Activated naive CD8-positive, alpha-beta T cell treated with anti-CD3 and anti-CD28 coated beads, Interleukin-2, amount 50 U/mL, for 24 hours (primary cell): ENCODE data around the gene DCC.

ENCODE experiments used
- ATAC-seq: fragments of 150-1000 bp; cut with Tn5 transposase; one replicate; pipeline ENCODE4 v1.10.0; 2021
- DNase-seq: peaks from one replicate; pipeline ENCODE4 v3.0.0; 2021
- H3K27ac Mint-ChIP-seq: one replicate; pipeline ENCODE4 v1.8.0; 2021; ENCODE audit warnings: mild to moderate bottlenecking, mixed read lengths
- H3K27me3 Mint-ChIP-seq: one replicate; pipeline ENCODE4 v1.8.0; 2021; ENCODE audit warnings: mixed read lengths
- H3K36me3 Mint-ChIP-seq: one replicate; pipeline ENCODE4 v1.8.0; 2021; ENCODE audit warnings: low read depth, mixed read lengths
- H3K4me1 Mint-ChIP-seq: one replicate; pipeline ENCODE4 v1.8.0; 2021; ENCODE audit warnings: mixed read lengths
- H3K4me3 Mint-ChIP-seq: one replicate; pipeline ENCODE4 v1.8.0; 2021; ENCODE audit warnings: mild to moderate bottlenecking, moderate library complexity, mixed read lengths
- H3K9me3 Mint-ChIP-seq: one replicate; pipeline ENCODE4 v1.8.0; 2021; ENCODE audit warnings: mixed read lengths

DCC gene

DNA sequence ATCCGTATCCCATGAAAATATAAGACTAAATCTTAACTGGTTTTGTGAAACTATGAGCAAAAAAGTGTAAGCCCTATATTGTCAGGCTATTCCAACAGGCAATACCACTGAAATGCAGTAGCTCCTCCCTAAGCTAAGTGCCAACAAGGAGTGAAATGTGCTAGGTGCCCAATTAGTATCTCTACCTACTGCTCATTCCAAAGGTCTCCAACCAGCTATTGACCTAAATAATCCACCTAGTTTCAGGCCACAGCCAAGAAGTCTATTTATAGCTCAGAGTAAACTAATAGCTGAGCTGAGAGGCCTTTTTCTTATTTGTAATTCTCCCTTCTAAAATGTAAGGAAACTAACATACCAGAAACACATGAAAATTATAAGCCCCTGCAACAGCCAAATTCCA lies 482.2 kb downstream of the DCC start:
- no peaks in the 10 kb centered on the region for H3K27me3 Mint-ChIP-seq
- ATAC-seq (no peak), DNase-seq (no peak)
- H3K4me1 Mint-ChIP-seq: no peaks in the 10 kb centered on the region
- H3K36me3 Mint-ChIP-seq: no peaks in the 10 kb centered on the region
- H3K9me3 Mint-ChIP-seq: peaks cover 19% of the 10 kb centered on the region
- H3K4me3 Mint-ChIP-seq: no peak overlapping the region
- no peak overlapping the region for H3K27ac Mint-ChIP-seq

DNA sequence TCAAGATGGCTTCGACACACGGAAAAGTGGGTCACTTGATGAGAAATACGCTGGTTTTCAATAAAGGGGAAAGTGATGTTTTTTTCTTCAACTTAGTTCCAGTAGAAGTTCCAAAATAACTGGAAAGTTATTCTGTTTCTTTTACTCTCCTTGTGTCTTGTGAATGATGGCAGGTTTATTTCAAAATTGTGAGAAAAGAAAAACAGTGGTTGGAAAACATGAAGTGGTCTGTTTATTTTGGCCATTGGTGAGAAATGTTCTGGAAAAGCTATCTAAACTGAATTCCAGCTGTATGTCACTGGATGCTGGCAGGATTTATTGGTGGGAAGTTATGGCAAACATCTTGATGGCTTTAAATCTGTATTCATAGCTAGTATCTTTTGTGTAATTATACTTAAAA lies 484.1 kb downstream of the DCC start:
- Mint-ChIP-seq H3K4me1 (no peaks in the 10 kb centered on the region), H3K36me3 (no peaks in the 10 kb centered on the region), H3K27me3 (no peaks in the 10 kb centered on the region), H3K4me3 (no peak overlapping the region), H3K9me3 (peaks cover 19% of the 10 kb centered on the region), H3K27ac (no peak overlapping the region)
- ATAC-seq (no peak), DNase-seq (no peak)

DNA sequence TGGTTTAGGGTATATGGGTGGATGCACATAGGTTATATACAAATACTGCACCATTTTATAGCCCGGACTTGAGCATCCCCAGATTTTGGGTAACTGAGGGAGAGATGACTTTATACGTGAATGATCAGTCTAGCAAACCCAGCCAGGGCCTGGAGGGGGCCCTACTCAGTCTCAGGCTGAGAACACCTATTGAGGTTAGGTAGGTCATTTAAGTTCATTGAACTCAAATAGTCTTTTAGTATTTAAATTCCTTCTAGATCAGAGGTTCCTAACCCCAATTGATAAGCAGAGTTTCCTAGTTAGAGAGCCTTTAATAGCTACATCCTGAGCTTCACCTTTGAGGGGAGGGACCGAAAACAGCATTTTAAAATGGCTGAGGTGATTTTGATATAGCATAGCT lies 487.0 kb downstream of the DCC start:
- peaks cover 19% of the 10 kb centered on the region for H3K9me3 Mint-ChIP-seq
- no peak overlapping the region for H3K27ac Mint-ChIP-seq
- H3K4me3 Mint-ChIP-seq: no peak overlapping the region
- H3K27me3 Mint-ChIP-seq: no peaks in the 10 kb centered on the region
- ATAC-seq (no peak), DNase-seq (no peak)
- no peaks in the 10 kb centered on the region for H3K4me1 Mint-ChIP-seq
- no peaks in the 10 kb centered on the region for H3K36me3 Mint-ChIP-seq

DNA sequence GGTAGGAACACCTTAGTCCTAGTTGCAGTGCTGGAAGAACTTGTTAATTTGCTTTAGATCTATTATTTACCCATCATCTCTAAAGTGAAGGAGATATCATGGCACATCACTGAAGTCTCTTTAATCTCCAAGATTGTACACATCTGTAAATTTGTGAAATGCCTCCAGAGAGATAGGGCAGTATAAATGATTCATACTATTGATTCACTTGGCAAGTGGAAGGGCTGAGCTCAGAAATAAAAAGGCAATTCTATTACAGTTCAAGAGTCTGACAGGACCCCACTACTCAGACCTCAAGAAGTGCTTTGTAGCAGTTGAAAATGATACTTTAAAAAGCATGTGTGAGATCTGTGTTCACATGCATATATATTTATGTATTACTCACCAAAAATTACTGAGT lies 489.3 kb downstream of the DCC start:
- no peak overlapping the region for H3K27ac Mint-ChIP-seq
- ATAC-seq (no peak), DNase-seq (no peak)
- no peaks in the 10 kb centered on the region for H3K27me3 Mint-ChIP-seq
- no peak overlapping the region for H3K4me3 Mint-ChIP-seq
- H3K36me3 Mint-ChIP-seq: no peaks in the 10 kb centered on the region
- peaks cover 4% of the 10 kb centered on the region for H3K9me3 Mint-ChIP-seq
- H3K4me1 Mint-ChIP-seq: no peaks in the 10 kb centered on the region

DNA sequence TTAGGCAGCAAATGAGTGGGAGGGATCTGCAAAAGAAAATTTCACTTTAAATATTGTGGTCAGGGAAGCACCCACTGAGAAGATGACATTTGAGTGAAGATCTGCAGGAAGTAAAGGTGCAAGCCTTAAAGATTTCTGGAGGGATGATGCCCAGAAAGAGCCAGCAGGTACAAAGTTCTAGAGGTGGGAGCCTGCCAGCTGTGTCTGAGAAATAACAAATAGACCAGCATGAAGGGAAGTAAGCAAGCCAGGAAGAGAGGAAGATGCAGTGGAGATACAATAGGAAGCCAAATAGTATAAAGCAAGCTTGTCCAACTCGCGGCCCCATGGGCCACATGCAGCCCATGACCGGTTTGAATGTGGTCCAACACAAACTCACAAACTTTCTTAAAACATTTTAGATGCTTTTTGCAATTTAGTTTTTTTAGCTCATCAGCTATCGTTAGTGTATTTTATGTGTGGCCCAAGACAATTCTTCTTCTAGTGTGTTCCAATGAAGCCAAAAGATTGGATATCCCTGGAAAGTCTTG lies 489.9 kb downstream of the DCC start:
- Mint-ChIP-seq H3K27ac (no peak overlapping the region), H3K9me3 (peaks cover 4% of the 10 kb centered on the region), H3K36me3 (no peaks in the 10 kb centered on the region), H3K4me1 (no peaks in the 10 kb centered on the region), H3K27me3 (no peaks in the 10 kb centered on the region), H3K4me3 (no peak overlapping the region)
- DNase-seq: no peak
- no peak for ATAC-seq

DNA sequence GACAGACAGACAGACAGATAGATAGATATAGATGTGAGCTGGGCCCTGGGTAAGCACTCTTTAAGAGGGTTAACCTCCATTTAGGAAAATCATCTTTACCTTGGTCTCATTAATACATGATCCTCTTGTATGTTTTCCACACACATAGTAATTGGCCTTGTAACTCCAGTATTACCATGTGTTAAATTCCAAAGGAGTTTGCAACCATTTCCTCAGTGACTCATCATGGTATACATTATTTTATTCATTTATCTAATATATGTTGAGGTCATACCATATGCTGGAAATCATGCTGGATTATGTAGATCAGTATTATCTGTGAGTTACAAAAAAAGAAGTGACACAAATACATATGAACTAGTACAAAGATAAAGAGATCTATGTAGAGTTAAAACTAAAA lies 504.3 kb downstream of the DCC start:
- Mint-ChIP-seq H3K9me3 (peaks cover 11% of the 10 kb centered on the region), H3K27ac (no peak overlapping the region), H3K4me3 (no peak overlapping the region), H3K27me3 (no peaks in the 10 kb centered on the region), H3K4me1 (no peaks in the 10 kb centered on the region), H3K36me3 (no peaks in the 10 kb centered on the region)
- DNase-seq (no peak), ATAC-seq (no peak)

DNA sequence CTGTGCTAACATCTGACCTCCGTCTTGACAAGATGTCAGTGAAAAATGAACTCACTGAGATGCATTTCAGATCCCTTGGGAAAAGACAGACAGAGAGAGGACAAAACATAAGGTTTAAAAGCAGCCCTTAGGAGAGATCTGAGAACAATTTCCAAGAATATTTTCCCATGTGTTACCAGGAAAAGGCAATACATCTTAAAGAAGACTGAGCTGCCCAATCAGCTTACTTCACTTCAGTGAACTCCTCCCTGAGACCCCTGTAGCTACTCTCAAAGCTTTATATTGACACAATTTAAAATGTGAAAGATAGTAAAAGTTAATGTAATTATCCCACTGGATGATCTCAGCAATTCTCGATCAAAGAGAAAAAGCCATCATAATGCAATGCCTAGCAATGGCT lies 505.0 kb downstream of the DCC start:
- Mint-ChIP-seq H3K4me1 (no peaks in the 10 kb centered on the region), H3K27me3 (no peaks in the 10 kb centered on the region), H3K27ac (no peak overlapping the region), H3K4me3 (no peak overlapping the region), H3K36me3 (no peaks in the 10 kb centered on the region), H3K9me3 (peaks cover 11% of the 10 kb centered on the region)
- ATAC-seq: no peak
- no peak for DNase-seq

DNA sequence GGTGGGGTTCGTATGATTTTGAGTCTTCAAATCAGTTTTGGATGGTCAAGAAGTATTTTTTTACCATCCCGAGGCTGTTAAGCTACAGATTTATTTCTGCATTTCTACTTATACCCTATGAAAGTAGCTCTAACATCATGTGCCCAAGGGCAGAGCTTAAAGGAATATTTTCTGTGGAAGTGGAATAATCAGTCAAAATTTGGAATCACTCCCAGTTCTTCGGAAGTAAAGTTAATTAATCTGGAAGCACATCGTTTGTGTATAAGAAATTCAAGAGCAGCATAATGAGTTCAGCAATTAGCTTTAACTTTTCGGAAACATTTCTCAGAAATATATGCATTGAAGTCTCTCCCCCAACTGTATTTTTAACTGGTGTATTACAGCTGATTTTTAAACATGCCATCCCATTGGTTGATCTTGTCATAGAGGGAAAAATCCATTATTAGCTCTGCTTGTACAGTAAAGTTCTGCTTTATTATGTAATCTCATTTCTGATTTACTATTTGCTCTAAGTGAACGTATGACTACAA lies 510.1 kb downstream of the DCC start:
- Mint-ChIP-seq H3K27me3 (no peaks in the 10 kb centered on the region), H3K36me3 (no peaks in the 10 kb centered on the region), H3K4me3 (no peak overlapping the region), H3K4me1 (no peaks in the 10 kb centered on the region), H3K27ac (no peak overlapping the region), H3K9me3 (peaks cover 7% of the 10 kb centered on the region)
- no peak for DNase-seq
- no peak for ATAC-seq

DNA sequence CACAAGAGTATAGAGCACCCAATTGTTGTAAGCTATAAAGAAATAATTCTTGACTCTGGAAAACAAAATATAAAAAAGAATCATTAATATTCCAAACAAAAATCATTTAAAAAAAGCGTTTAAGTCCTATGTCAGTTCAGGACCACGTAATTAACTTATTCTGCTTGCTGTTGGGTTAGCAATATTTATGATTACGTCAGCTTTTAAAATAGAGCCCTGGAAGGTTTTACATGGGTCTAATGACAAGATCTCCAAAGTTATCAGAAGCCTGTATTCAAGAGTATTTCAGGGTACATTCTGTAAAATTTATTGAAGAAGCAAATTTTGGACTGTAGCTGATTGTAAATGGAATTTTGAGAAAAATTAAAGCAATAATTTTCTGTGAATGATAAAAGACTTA lies 521.6 kb downstream of the DCC start:
- DNase-seq (no peak), ATAC-seq (no peak)
- no peak overlapping the region for H3K4me3 Mint-ChIP-seq
- no peaks in the 10 kb centered on the region for H3K36me3 Mint-ChIP-seq
- H3K27me3 Mint-ChIP-seq: no peaks in the 10 kb centered on the region
- H3K27ac Mint-ChIP-seq: no peak overlapping the region
- peaks cover 8% of the 10 kb centered on the region for H3K9me3 Mint-ChIP-seq
- H3K4me1 Mint-ChIP-seq: no peaks in the 10 kb centered on the region

DNA sequence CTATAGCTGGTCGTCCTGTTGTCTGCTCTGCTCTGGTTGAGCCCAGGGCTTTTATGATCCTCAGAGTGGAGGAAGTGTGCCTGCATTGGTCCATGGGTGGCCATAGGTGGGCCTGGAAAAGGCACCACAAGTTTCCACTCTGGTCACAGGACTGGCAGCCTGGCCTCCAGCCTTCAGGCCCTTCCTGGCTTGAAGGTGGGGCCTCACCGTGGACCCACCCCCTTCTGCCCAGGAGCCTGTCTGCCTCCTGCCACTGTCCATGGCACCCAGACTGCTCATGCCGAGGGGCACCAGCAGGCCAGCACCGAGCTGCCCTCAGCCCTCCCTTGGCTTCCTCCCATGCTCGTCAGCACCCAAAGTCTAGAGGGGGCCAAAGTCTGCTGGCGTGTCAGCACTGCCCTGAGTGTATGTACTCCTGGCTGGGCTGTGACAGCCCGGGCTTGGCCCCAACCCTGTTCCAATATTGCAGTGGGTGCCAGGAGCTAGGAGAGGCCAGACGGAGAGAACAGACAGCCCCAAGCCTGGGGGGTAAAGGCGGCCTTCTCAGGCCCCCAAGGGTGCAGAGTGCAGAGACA lies 529.4 kb downstream of the DCC start:
- Mint-ChIP-seq H3K4me3 (no peak overlapping the region), H3K9me3 (peaks cover 5% of the 10 kb centered on the region), H3K36me3 (no peaks in the 10 kb centered on the region), H3K4me1 (no peaks in the 10 kb centered on the region), H3K27me3 (no peaks in the 10 kb centered on the region), H3K27ac (no peak overlapping the region)
- ATAC-seq (no peak), DNase-seq (no peak)

DNA sequence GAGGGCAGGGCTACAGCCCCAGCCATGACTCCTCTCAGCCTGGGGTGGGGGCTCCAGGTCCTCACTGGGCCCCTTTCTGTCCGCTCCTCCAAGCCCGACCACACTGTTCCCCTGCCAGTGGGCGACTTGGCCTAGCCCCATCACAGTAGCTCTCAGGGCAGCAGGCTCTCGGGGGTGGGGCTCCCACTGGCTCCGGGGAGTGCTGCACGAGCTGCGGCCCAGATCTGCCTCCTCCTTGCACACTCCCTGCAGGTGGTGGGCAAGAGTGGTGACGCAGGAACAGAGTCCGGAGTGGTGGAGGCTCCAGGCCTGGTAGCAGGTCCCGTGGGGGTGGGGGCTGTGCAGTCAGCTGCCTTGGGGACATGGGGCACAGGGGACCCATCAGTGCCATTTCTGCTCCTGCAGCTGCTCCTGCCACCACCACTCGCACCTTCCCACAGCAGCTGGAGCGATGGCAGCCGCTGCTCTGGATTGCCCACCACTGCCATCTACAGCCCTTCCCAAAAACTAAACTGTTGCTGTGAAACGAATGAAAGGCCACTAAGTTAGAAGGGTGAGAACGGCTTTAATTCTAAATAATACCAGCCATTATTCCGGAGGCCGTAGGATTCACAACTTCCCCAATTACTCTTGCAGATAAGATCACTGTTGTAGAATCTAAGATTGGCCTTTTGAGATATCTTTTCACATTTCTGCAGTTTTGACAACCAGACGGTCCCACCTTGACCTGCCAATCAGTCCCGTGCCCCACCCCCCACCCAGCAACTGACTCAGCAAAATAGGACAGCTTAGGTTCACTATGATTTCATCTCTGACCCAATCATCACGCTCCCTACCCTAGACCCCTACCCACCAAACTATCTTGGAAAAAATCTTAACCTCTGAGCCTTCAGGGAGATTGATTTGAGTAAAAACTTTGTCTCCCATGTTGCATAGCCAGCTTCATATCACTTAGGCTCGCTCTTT lies 530.2 kb downstream of the DCC start:
- Mint-ChIP-seq H3K27me3 (no peaks in the 10 kb centered on the region), H3K4me3 (no peak overlapping the region), H3K36me3 (no peaks in the 10 kb centered on the region), H3K9me3 (peaks cover 7% of the 10 kb centered on the region), H3K27ac (no peak overlapping the region), H3K4me1 (no peaks in the 10 kb centered on the region)
- DNase-seq (no peak), ATAC-seq (no peak)

DNA sequence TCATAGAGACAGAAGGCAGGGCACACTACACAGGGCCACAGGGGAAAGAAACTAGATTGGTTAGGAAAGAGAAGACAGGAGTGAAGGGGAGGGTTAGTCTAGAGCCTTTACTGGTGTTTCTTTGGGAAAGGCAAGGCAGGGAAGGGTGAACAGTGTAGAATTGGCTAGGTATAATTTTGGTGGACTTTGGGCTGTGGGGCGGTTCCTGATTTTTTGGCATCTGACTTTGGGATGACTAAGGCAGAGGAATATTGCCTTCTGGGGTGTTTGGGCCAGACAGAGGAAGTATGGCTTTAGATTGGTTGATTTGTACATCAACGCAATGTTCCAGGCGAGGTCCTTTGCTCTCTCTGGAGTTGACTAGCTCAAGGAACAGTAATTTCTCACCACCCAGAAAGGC lies 534.8 kb downstream of the DCC start:
- H3K36me3 Mint-ChIP-seq: no peaks in the 10 kb centered on the region
- no peak for ATAC-seq
- no peak overlapping the region for H3K4me3 Mint-ChIP-seq
- no peaks in the 10 kb centered on the region for H3K4me1 Mint-ChIP-seq
- no peak overlapping the region for H3K27ac Mint-ChIP-seq
- no peaks in the 10 kb centered on the region for H3K27me3 Mint-ChIP-seq
- H3K9me3 Mint-ChIP-seq: peaks cover 3% of the 10 kb centered on the region
- no peak for DNase-seq

DNA sequence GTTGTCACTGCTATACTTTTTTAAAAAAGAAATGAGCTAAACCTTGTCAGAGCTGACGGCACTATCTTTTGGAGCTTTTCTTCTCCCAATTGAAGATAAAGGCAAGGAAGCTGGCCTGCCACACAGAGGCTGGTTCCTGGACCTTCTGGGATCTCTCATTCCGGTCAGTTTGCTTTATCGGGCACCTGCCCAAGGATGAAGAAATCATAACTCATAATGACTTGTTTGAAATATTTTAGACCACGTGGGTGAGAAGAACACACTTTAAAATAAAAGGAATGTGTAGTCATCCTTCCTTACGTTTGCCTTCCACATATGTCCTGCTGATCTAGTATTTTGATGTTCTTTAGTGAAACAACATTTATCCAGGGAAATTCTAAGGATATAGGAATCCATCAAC lies 535.7 kb downstream of the DCC start:
- Mint-ChIP-seq H3K27ac (no peak overlapping the region), H3K4me3 (no peak overlapping the region), H3K9me3 (peaks cover 8% of the 10 kb centered on the region), H3K36me3 (no peaks in the 10 kb centered on the region), H3K27me3 (no peaks in the 10 kb centered on the region), H3K4me1 (no peaks in the 10 kb centered on the region)
- ATAC-seq (no peak), DNase-seq (no peak)

DNA sequence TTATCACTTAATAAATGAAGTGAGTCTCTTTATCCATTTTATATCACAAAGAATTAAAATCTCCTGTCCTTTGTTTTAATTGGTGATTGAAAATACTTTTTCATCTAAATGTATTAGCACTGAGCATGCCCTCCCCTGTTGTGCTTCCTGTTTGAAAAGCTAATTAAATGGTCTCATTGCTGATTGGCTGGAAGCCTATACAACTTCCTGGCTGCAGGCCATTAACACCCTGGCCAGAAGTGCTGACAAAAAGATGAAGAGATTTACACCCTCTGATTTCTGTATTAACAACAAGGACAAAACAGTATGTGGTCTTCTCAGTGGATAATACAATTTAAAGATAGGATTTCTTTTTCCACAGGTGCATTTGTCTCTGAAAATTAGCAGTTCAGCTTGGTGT lies 548.0 kb downstream of the DCC start:
- peaks cover under 1% of the 10 kb centered on the region for H3K9me3 Mint-ChIP-seq
- no peak for DNase-seq

DNA sequence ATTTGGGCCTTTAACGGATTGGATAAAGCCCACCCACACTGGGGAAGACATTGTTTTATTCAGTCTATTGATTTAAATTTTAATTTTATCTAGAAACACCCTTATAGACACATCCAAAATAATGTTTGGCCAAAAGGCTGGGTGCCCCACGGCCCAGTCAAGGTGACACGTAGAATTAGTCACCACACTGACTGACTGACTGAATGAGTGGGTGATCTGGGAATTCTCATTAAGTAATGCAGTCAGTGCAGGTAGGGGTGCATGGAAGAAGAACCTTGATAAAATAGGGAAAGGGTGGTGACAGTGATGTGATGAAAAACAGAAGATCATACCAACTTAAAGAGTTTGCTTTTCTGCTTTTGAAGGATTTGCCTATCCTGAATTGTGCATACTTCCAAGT lies 554.8 kb downstream of the DCC start:
- ATAC-seq: no peak
- no peak overlapping the region for H3K27ac Mint-ChIP-seq
- no peak for DNase-seq
- H3K27me3 Mint-ChIP-seq: no peaks in the 10 kb centered on the region
- H3K36me3 Mint-ChIP-seq: no peaks in the 10 kb centered on the region
- peaks cover 3% of the 10 kb centered on the region for H3K9me3 Mint-ChIP-seq
- no peaks in the 10 kb centered on the region for H3K4me1 Mint-ChIP-seq
- no peak overlapping the region for H3K4me3 Mint-ChIP-seq

More for the DNA sequence above, 548.0 kb downstream of the DCC start:
- Mint-ChIP-seq H3K36me3 (no peaks in the 10 kb centered on the region), H3K27ac (no peak overlapping the region), H3K4me3 (no peak overlapping the region), H3K27me3 (no peaks in the 10 kb centered on the region), H3K4me1 (no peaks in the 10 kb centered on the region)
- no peak for ATAC-seq
